NCI-H774 (cell line): ENCODE measurements around the gene KIF26A.

Experiments used
- DNase-seq: peaks from one replicate; lab custom pipeline; 2025; lab: John Stamatoyannopoulos, UW

The KIF26A gene

GRCh38 chr14:104209985-104210816, 71.8 kb downstream of the KIF26A start:
- no peak for DNase-seq

DNA sequence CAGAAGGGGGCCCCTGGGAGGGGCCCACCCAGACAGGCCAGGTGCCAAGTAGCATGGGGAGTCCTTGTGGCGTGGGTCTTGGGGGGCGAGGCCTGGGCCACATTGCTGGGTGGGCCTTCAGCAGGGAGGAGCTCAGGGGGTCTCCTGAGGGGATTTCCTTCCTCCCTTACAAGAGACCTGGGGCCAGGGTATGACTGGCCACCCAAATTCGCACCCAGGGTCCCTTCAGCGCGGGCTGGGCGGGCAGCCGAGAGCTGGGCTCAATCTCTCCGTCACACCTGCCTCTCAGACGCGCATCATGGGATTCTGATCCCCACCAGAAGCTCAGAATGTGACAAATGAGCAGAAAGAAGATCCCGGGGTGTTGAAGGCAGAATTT, 72.4 kb downstream of the KIF26A start:
- DNase-seq = no peak

- no peak for DNase-seq
These were observed 72.8 kb downstream of the KIF26A start for GRCh38 chr14:104211215-104211614.

GRCh38 chr14:104211741-104212140, 73.4 kb downstream of the KIF26A start:
- DNase-seq = no peak

- no peak for DNase-seq
These were observed 74.1 kb downstream of the KIF26A start for GRCh38 chr14:104212206-104213095.

- DNase-seq = no peak
These were observed 75.1 kb downstream of the KIF26A start for GRCh38 chr14:104213301-104214034.

DNA sequence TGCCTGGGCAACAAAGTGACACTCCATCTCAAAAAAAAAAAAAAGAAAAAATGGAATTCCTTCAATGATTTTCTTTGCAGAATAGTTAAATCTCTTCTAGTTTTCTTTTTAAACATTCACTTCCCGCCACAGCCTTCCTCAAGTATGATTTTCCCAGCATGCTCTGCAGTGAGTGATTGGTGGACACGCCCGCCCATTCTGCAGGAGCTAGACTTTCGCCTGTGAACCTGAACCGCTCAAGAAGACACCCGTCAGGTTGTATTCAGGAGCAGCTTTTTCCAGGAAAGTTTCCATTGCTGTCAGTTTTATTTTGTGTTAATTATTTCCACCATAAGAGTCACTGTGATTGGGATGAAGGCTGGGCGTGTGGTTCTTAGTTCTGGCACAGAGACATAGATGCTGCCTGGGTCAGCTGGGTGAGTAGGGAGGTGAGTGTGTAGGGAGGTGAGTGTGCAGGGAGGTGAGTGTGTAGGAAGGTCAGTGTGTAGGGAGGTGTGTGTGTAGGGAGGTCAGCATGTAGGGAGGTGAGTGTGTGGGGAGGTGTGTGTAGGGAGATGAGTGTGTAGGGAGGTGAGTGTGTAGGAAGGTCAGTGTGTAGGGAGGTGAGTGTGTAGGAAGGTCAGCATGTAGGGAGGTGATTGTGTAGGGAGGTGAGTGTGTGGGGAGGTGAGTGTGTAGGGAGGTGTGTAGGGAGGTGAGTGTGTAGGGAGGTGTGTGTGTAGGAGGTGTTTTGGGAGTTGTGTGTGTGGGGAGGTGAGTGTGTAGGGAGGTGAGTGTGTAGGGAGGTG, 76.2 kb downstream of the KIF26A start:
- DNase-seq = no peak

DNA sequence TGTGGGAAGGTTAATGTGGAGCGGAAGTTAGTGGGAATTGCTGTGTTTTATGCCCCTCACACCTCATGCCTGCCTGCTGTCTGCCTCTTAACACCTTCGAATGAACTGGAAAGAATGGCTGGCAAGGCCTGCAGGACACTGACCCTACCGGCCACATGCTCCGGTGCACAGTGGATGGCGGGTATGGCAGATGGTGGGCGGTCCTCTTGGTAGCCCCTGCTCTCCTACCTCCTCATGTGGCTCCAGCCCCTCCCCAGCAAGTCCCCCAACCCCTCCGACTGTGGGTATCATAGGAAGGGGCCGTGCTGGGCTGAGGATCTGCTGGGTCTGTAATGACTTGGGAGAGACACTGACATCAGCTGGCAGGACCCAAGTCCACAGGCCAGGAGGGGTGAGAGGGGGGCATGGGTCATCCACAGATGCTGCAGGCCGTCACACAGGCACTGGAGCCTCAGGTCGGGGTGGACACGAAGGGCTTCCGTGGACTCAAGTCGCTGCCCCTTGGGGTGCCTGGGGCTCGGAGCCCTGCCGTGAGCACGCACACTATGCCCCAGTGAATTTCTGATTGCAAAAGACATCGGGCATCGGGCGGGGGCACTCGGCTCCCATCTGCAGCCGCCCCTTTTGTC, 77.4 kb downstream of the KIF26A start:
- DNase-seq = no peak

DNA sequence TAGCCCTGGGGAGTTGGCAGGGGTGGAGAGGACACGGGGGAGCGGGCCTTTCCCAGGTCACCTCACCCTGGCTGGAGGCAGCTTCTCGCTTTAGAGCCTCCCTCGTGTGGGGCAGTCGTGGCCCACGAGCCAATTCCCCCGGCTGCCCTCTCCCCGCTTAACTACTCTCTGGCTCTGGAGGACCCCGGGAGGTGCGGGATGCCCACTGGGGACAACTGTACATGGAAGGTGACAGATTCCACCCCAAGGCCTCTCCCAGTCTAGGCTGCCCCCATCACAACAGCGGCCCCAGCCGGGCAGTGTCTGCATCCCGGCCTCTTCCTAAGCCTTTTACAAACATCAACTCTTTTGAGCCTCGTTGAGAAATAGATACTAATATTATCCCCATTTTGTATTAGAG, 78.1 kb downstream of the KIF26A start:
- no peak for DNase-seq

GRCh38 chr14:104217486-104218360, 79.3 kb downstream of the KIF26A start:
- DNase-seq = no peak

DNA sequence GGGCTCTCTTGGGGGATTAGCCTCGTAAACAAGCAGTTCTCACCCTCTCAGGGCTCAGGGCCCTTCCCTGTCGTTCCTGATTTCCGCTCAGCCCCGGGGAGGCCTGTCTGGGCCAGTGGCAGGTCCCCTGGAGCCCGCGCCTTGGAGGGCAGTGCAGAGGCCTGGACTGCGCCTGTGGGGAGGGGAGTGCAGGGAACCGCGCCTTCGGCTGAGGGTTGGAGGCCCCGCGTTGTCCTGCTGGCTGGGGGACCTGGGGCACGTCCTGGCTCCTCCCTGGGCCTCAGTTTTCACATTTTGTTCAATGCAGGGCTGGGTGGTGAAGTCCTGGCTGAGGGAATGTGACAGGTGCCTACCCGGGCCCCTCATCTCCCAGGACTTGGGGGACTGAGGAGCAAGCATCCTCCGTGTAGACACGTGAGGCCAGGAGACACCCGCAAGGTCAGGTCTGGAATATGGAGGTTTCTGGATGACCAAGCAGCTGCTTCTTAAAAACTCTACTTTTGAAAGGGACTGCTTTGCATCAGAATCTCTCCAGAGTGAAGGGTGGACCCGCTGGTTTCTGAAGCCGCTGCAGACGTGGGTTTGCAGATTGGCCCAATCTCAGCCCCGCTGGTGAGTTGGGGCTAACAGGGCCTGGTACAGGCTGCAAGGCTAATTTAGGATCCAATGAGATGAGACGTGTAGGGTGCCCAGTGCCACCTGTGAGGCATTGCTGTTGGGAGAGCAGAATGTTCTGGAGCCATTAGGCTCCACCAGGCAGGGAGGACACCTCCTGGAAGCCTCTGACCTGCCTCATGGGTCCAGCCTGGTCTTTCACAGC, 80.2 kb downstream of the KIF26A start:
- no peak for DNase-seq

DNA sequence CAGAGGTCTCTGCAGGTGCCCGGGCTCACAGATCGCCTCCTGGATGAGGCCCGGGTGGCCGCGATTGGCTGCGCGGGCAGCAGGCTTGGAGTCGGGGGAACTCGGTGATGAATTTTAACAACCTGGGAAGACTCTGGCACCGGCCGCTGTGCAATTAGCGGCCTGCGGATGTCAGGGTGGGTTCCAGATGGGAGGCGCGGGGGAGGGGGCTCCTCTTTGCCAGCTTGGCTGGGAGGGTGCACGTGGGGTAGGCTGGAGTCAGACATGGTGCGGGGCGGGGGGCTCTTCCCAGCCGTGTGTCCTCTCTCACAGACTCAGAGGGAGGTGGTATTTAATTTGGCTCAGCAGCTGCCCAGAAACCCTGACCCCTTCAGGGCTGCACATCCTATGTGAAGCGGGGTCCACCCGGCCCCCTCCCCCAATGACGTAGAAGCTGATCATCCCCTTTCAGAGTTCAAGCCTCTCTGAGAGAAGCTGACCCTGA, 81.4 kb downstream of the KIF26A start:
- no peak for DNase-seq

DNA sequence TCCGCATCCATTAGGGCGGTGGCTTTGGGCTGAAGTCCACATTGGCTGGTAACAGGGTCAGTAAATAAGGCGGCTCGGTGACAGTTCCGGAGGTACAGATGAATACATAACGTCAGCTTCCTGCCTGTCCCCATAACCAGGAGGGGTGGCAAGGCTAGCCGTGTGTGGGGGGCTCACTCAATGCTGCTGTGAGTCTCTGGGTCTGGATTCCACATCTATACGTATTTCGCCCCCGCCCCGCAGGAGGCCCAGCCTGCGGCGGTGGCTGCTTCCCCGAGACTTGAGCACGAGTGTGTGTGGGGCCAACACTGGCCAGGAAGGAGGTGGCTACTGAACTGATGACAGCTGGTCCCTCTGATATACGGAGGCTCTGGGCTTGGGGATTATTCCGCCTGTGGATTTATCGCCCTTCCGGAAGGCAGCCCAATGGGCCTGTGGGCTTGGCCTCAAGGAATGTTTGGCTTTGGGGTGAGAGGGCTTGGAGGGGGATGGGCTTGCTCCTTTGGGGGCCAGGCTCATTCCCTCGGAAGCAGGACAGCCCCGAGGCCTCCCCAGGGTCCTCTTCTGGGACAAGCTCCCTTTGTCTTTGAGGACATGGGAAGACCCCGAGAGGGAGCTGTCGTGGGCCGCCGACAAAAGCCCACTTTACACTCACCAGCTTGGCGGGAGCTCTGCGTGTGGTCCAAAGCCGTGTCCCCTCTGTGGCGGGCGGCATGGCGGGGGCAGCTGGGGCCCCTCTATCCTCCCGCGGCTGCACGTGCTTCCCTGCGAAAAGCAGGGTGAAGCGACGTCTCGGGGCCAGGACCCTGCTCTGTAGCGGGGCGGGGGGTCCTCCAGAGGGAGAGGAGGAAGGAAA, 82.1 kb downstream of the KIF26A start:
- no peak for DNase-seq

DNA sequence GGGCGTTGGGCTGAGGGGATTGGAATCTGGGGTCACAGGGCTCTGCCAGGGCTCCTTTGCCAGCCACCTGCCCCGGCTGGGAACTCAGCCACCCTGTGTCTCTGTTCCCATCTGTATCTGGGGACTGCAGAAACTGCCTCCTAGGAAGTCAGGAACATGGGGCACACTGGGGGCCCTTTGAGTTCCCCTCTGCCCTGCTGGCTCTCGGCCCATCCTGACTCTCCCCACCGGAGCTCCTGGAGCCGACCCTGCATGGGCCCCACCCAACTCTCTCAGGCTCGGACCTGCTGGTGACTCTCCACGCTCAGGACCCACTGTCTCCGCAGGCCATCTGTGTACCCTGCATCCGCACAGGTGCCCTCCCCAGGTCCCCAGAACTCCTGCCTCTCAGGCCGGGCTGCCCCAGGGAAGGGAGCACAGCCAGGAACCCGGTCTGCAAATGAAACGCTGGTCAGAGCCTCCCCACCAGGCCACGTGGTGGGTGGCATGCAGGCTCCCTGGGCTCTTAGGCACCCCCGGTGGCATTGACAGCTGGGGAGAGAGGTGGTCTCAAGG, 82.8 kb downstream of the KIF26A start:
- no peak for DNase-seq

GRCh38 chr14:104221636-104222369, 83.4 kb downstream of the KIF26A start:
- no peak for DNase-seq

- no peak for DNase-seq
These were observed 84.1 kb downstream of the KIF26A start for GRCh38 chr14:104222396-104223036.
